IMR-90 (cell line): ENCODE results near the gene ETFA. TPM values are rescaled to one million over a fixed set of nuclear protein-coding genes. Genes with fewer than 3 reads are reported as not detected.

Experiments
- ATAC-seq: fragments of 200-7000 bp; cut with Tn5 transposase; 2 replicates; pipeline ENCODE4 v1.9.1; 2020; ENCODE audit warnings: low read depth, mild to moderate bottlenecking, moderate library complexity
- BruUV-seq: library from RNA; stranded (reverse); fragments of 400-500 nt; replicated peaks from 2 replicates; lab custom pipeline; 2021; lab: Mats Ljungman, UMichigan
- CTCF ChIA-PET: fragments of 300-600 bp; formaldehyde crosslinking; extraction: SDS; loops from one replicate; lab custom pipeline; 2021; ENCODE audit warnings: antibody characterized with exemption; lab: Yijun Ruan, JAX
- POLR2A ChIA-PET: fragments of 300-600 bp; sonication (Branson Sonifier 250); formaldehyde crosslinking; loops from one replicate; lab custom pipeline; 2022; ENCODE audit warnings: antibody characterized with exemption; ENCODE audit not compliant: unreplicated experiment; lab: Charles Lee
- DNase-seq: peaks from one replicate; pipeline ENCODE4 v3.0.0; 2013
- H2AFZ ChIP-seq: replicated peaks from 2 replicates; pipeline ENCODE3; 2013; ENCODE audit warnings: low read length, mild to moderate bottlenecking; ENCODE audit not compliant: poor library complexity
- H2AK5ac ChIP-seq: 2 replicates; pipeline ENCODE4 v1.6.1; 2013; ENCODE audit warnings: low read depth, low read length, inconsistent platforms
- H2AK9ac ChIP-seq: replicated peaks from 2 replicates; pipeline ENCODE3; 2013; ENCODE audit warnings: mild to moderate bottlenecking, low read depth, low read length, moderate library complexity; ENCODE audit not compliant: poor library complexity
- H2BK120ac ChIP-seq: 2 replicates; pipeline ENCODE4 v1.6.1; 2013; ENCODE audit warnings: low read depth, low read length, inconsistent platforms
- H2BK15ac ChIP-seq: 3 replicates; pipeline ENCODE4 v1.6.1; 2013; ENCODE audit warnings: low read depth, low read length, inconsistent platforms
- H2BK20ac ChIP-seq: 2 replicates; pipeline ENCODE4 v1.6.1; 2013; ENCODE audit warnings: low read depth, mild to moderate bottlenecking, inconsistent platforms, low read length, moderate library complexity
- H2BK5ac ChIP-seq: 2 replicates; pipeline ENCODE4 v1.6.1; 2013; ENCODE audit warnings: mild to moderate bottlenecking, low read depth, low read length, inconsistent platforms; ENCODE audit not compliant: poor library complexity, severe bottlenecking
- H3K14ac ChIP-seq: replicated peaks from 2 replicates; pipeline ENCODE4 v1.6.1; 2013; ENCODE audit warnings: low read depth, low read length, inconsistent platforms
- H3K18ac ChIP-seq: 2 replicates; pipeline ENCODE4 v1.6.1; 2013; ENCODE audit warnings: low read depth, low read length, control low read depth
- H3K23ac ChIP-seq: 2 replicates; pipeline ENCODE4 v1.6.1; 2013; ENCODE audit warnings: low read depth, low read length, inconsistent platforms
- H3K27ac ChIP-seq: 2 replicates; pipeline ENCODE4 v1.5.1; 2013; ENCODE audit warnings: mild to moderate bottlenecking, control low read depth, low read length; ENCODE audit not compliant: insufficient read depth
- H3K27me3 ChIP-seq: 2 replicates; pipeline ENCODE4 v1.6.1; 2013; ENCODE audit warnings: low read length; ENCODE audit not compliant: control insufficient read depth, insufficient read depth
- H3K36me3 ChIP-seq: 2 replicates; pipeline ENCODE4 v1.6.1; 2013; ENCODE audit warnings: low read length, mixed read lengths; ENCODE audit not compliant: control insufficient read depth, insufficient read depth
- H3K4ac ChIP-seq: 2 replicates; pipeline ENCODE4 v1.6.1; 2013; ENCODE audit warnings: low read depth, low read length, inconsistent platforms
- H3K4me1 ChIP-seq: 2 replicates; pipeline ENCODE4 v1.6.1; 2013; ENCODE audit warnings: low read length, mixed read lengths; ENCODE audit not compliant: control insufficient read depth, insufficient read depth
- H3K4me2 ChIP-seq: 2 replicates; pipeline ENCODE4 v1.6.1; 2013; ENCODE audit warnings: low read depth, mild to moderate bottlenecking, control low read depth, low read length, moderate library complexity
- H3K4me3 ChIP-seq: 2 replicates; pipeline ENCODE4 v1.5.1; 2013; ENCODE audit warnings: low read depth, mild to moderate bottlenecking, control low read depth, low read length, moderate library complexity; ENCODE audit not compliant: insufficient read depth
- H3K56ac ChIP-seq: 2 replicates; pipeline ENCODE4 v1.6.1; 2013; ENCODE audit warnings: low read length, inconsistent platforms; ENCODE audit not compliant: insufficient read depth; ENCODE audit errors: extremely low read depth
- H3K79me1 ChIP-seq, 2 experiments: 2 replicates each; pipeline ENCODE4 v1.6.1; 2013; ENCODE audit warnings: low read length in 2 of 2, inconsistent platforms in 1 of 2, low read depth in 1 of 2
- H3K9ac ChIP-seq: 2 replicates; pipeline ENCODE4 v1.6.1; 2013; ENCODE audit warnings: low read depth, low read length, control low read depth
- H3K9me1 ChIP-seq: 2 replicates; pipeline ENCODE4 v1.6.1; 2013; ENCODE audit warnings: low read length, inconsistent platforms; ENCODE audit not compliant: insufficient read depth
- H3K9me3 ChIP-seq: 2 replicates; pipeline ENCODE4 v1.6.1; 2013; ENCODE audit warnings: low read length; ENCODE audit not compliant: control insufficient read depth, insufficient read depth
- H4K20me1 ChIP-seq: 2 replicates; pipeline ENCODE4 v1.6.1; 2013; ENCODE audit warnings: low read length, inconsistent platforms; ENCODE audit not compliant: insufficient read depth
- H4K5ac ChIP-seq: 2 replicates; pipeline ENCODE4 v1.6.1; 2013; ENCODE audit warnings: mild to moderate bottlenecking, low read depth, low read length, control low read depth
- H4K8ac ChIP-seq, 2 experiments: 2 replicates each; pipeline ENCODE4 v1.6.1; 2013; ENCODE audit warnings: low read depth in 2 of 2, low read length in 2 of 2, control low read depth in 1 of 2, inconsistent platforms in 1 of 2
- H4K91ac ChIP-seq: 2 replicates; pipeline ENCODE4 v1.6.1; 2013; ENCODE audit warnings: low read depth, low read length, inconsistent platforms; ENCODE audit not compliant: insufficient read depth
- BHLHE40 ChIP-seq: fragments of 150-350 bp; IDR thresholded peaks from 2 replicates; pipeline ENCODE4 v1.6.1; 2016; ENCODE audit warnings: mild to moderate bottlenecking, low read depth, low read length
- CEBPB ChIP-seq: IDR thresholded peaks from 2 replicates; pipeline ENCODE4 v1.6.1; 2012; ENCODE audit warnings: low read depth, low read length, improper control_type of control experiment
- CHD1 ChIP-seq: IDR thresholded peaks from 2 replicates; pipeline ENCODE4 v1.6.1; 2012; ENCODE audit warnings: low read depth, low read length, improper control_type of control experiment
- CTCF ChIP-seq: conservative IDR thresholded peaks from 2 replicates; pipeline ENCODE4 v1.5.1; 2012; ENCODE audit warnings: mild to moderate bottlenecking, low read depth, low read length, improper control_type of control experiment
- FOS ChIP-seq: fragments of 150-350 bp; IDR thresholded peaks from 2 replicates; pipeline ENCODE4 v1.6.1; 2016; ENCODE audit warnings: low read depth, low read length
- MAFK ChIP-seq: IDR thresholded peaks from 2 replicates; pipeline ENCODE4 v1.6.1; 2012; ENCODE audit warnings: low read depth, low read length, improper control_type of control experiment
- MAZ ChIP-seq: IDR thresholded peaks from 2 replicates; pipeline ENCODE4 v1.6.1; 2012; ENCODE audit warnings: low read depth, mild to moderate bottlenecking, low read length, improper control_type of control experiment, moderate library complexity, borderline replicate concordance
- MXI1 ChIP-seq: IDR thresholded peaks from 2 replicates; pipeline ENCODE4 v1.6.1; 2012; ENCODE audit warnings: low read depth, mild to moderate bottlenecking, low read length, moderate library complexity, borderline replicate concordance
- NFE2L2 ChIP-seq: fragments of 150-350 bp; IDR thresholded peaks from 2 replicates; pipeline ENCODE4 v1.6.1; 2016; ENCODE audit warnings: low read depth, mild to moderate bottlenecking, low read length
- POLR2A ChIP-seq: IDR thresholded peaks from 2 replicates; pipeline ENCODE4 v1.6.1; 2012; ENCODE audit warnings: mild to moderate bottlenecking, low read depth, low read length
- RAD21 ChIP-seq: IDR thresholded peaks from 2 replicates; pipeline ENCODE4 v1.6.1; 2012; ENCODE audit warnings: low read length, improper control_type of control experiment
- RCOR1 ChIP-seq: IDR thresholded peaks from 2 replicates; pipeline ENCODE4 v1.6.1; 2012; ENCODE audit warnings: mild to moderate bottlenecking, low read length, improper control_type of control experiment; ENCODE audit not compliant: insufficient replicate concordance
- RFX5 ChIP-seq: IDR thresholded peaks from 2 replicates; pipeline ENCODE4 v1.8.0; 2012; ENCODE audit warnings: low read depth, mild to moderate bottlenecking, low read length, moderate library complexity
- SMC3 ChIP-seq: fragments of 150-350 bp; IDR thresholded peaks from 2 replicates; pipeline ENCODE4 v1.6.1; 2016; ENCODE audit warnings: low read depth, mild to moderate bottlenecking, antibody characterized with exemption, low read length, moderate library complexity
- WGBS, 2 experiments: methylation state at CpG; one replicate each; pipeline versions ENCODE4 v1.1.5 to v1.1.7; 2013; ENCODE audit warnings: missing lambda C conversion rate in 2 of 2; ENCODE audit not compliant: insufficient read length in 1 of 2; ENCODE audit errors: extremely low coverage in 2 of 2; 5-methylcytosine and 5-hydroxymethylcytosine counted together
- dilution Hi-C: fragments of 300-500 bp; cut with HindIII; formaldehyde crosslinking; loops from one replicate; pipeline ENCODE4 v1.14.3; 2018; ENCODE audit warnings: low sequenced_read_pairs; ENCODE audit not compliant: unreplicated experiment
- in situ Hi-C: fragments of 300-500 bp; cut with MboI; formaldehyde crosslinking; loops from 3 replicates; pipeline ENCODE4 v1.14.3; 2019; ENCODE audit warnings: low sequenced_read_pairs, inconsistent platforms, mixed read lengths
- intact Hi-C: fragments of 100-400 bp; cut with micrococcal nuclease; formaldehyde crosslinking; loops from 2 replicates; pipeline ENCODE4 v1.10.0; 2022
- polyA plus RNA-seq, 3 experiments: library from polyadenylated mRNA; depleted of rRNA; stranded (reverse); fragments of >200 nt; gene quantifications; 2 replicates each; pipeline ENCODE4 v1.2.3, GENCODE V29; 2012; ENCODE audit warnings: low replicate concordance in 1 of 3
- total RNA-seq: library from RNA; depleted of rRNA; stranded (reverse); fragments of >200 nt; gene quantifications from 2 replicates; pipeline ENCODE4 v1.2.3, GENCODE V29; 2012
- TF ChIP-seq, protein P1 (sequence below): fragments of 150-350 bp; IDR thresholded peaks from 2 replicates; pipeline ENCODE4 v1.6.1; 2017; ENCODE audit warnings: mild to moderate bottlenecking, antibody characterized with exemption, low read length, low read depth
- TF ChIP-seq, protein P2 (sequence below): fragments of 150-350 bp; IDR thresholded peaks from 2 replicates; pipeline ENCODE4 v1.6.1; 2016; ENCODE audit warnings: low read depth, mild to moderate bottlenecking, low read length, moderate library complexity, borderline replicate concordance

The ETFA gene
- total and polyA plus RNA-seq, 2 of the 4 experiments (the other 2 are of a cell fraction): 115 to 172 TPM

- intact Hi-C loops (no loop called here), in situ Hi-C loops (no loop called here), dilution Hi-C loops (no loop called here)
- H4K91ac ChIP-seq: no peak overlapping the region
- no peak overlapping the region for H4K5ac ChIP-seq
- DNase-seq (no peak), ATAC-seq (no peak)
- H3K27me3 ChIP-seq: no peaks in the 10 kb centered on the region; the same call in 1 of the 2 replicates
- peaks cover 10% of the 10 kb centered on the region for H3K4me1 ChIP-seq
- WGBS, 2 experiments: 73% methylated on average over 10 of the region's 16 CpGs; no CpG with 5 or more reads in 1 of the 2 experiments
- BruUV-seq: no TSS peak
- H2BK5ac ChIP-seq: no peak overlapping the region
- TF ChIP-seq FOS (no peak), CEBPB (no peak), MXI1 (no peak), RCOR1 (no peak), CTCF (no peak), RFX5 (no peak), NFE2L2 (no peak), BHLHE40 (no peak), CHD1 (no peak), SMC3 (no peak), MAZ (no peak), MAFK (no peak), POLR2A (no peak), RAD21 (no peak)
- TF ChIP-seq, protein P1, sequence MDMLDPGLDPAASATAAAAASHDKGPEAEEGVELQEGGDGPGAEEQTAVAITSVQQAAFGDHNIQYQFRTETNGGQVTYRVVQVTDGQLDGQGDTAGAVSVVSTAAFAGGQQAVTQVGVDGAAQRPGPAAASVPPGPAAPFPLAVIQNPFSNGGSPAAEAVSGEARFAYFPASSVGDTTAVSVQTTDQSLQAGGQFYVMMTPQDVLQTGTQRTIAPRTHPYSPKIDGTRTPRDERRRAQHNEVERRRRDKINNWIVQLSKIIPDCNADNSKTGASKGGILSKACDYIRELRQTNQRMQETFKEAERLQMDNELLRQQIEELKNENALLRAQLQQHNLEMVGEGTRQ: no peak
- TF ChIP-seq, protein P2, sequence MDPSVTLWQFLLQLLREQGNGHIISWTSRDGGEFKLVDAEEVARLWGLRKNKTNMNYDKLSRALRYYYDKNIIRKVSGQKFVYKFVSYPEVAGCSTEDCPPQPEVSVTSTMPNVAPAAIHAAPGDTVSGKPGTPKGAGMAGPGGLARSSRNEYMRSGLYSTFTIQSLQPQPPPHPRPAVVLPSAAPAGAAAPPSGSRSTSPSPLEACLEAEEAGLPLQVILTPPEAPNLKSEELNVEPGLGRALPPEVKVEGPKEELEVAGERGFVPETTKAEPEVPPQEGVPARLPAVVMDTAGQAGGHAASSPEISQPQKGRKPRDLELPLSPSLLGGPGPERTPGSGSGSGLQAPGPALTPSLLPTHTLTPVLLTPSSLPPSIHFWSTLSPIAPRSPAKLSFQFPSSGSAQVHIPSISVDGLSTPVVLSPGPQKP: no peak
- H3K4ac ChIP-seq: no peak overlapping the region
- no peaks in the 10 kb centered on the region for H3K36me3 ChIP-seq
- no peak overlapping the region for H3K18ac ChIP-seq
- H3K23ac ChIP-seq: no peak overlapping the region
- H4K8ac ChIP-seq: no peak overlapping the region
- no peak overlapping the region for H3K14ac ChIP-seq
- POLR2A ChIA-PET: no interaction called here
- no peak overlapping the region for H2AK9ac ChIP-seq
- no peak overlapping the region for H3K4me2 ChIP-seq
- CTCF ChIA-PET: no interaction called here
- H3K56ac ChIP-seq: no peak overlapping the region
- no peaks in the 10 kb centered on the region; the same call in 1 of the 2 replicates for H4K20me1 ChIP-seq
- H2BK20ac ChIP-seq: no peak overlapping the region
- no peak overlapping the region for H2AK5ac ChIP-seq
- H3K9ac ChIP-seq: no peak overlapping the region
- no peaks in the 10 kb centered on the region for H3K9me3 ChIP-seq
- no peak overlapping the region for H3K4me3 ChIP-seq
- H3K79me1 ChIP-seq: no peaks in the 10 kb centered on the region
- H3K27ac ChIP-seq: no peak overlapping the region
- H3K9me1 ChIP-seq: peaks cover 8% of the 10 kb centered on the region
- no peak overlapping the region for H2BK120ac ChIP-seq
- no peak overlapping the region for H2BK15ac ChIP-seq
- H2AFZ ChIP-seq: peak overlapping the region; percentile 34
Observed at GRCh38 chr15:76172782-76173181, 138.5 kb downstream of the ETFA start.
